GM12878 (cell line): ENCODE results near the gene FLAD1. TPM values are rescaled to one million over a fixed set of nuclear protein-coding genes. Genes with fewer than 3 reads are reported as not detected.

ENCODE experiments used
- ATAC-seq: fragments of 200-7000 bp; cut with Tn5 transposase; 3 replicates; pipeline ENCODE4 v1.9.1; 2020; ENCODE audit warnings: mild to moderate bottlenecking, moderate library complexity
- BruUV-seq: library from RNA; stranded (reverse); fragments of 400-500 nt; replicated peaks from 2 replicates; lab custom pipeline; 2021; lab: Mats Ljungman, UMichigan
- CTCF ChIA-PET: fragments of 300-600 bp; sonication (Branson Sonifier 250); formaldehyde crosslinking; extraction: SDS; loops from one replicate; lab custom pipeline; 2021; ENCODE audit warnings: inconsistent platforms; lab: Yijun Ruan, JAX
- POLR2A ChIA-PET: fragments of 350-600 bp; formaldehyde crosslinking; extraction: SDS; loops from one replicate; lab custom pipeline; 2021; ENCODE audit warnings: inconsistent platforms; lab: Charles Lee
- RAD21 ChIA-PET: fragments of 300-600 bp; sonication (Branson Sonifier 250); formaldehyde crosslinking; loops from one replicate; lab custom pipeline; 2023; ENCODE audit warnings: antibody characterized with exemption; ENCODE audit not compliant: unreplicated experiment; lab: Charles Lee
- SMC1A ChIA-PET: fragments of 300-600 bp; sonication (Branson Sonifier 250); formaldehyde crosslinking; loops from one replicate; lab custom pipeline; 2023; ENCODE audit not compliant: unreplicated experiment, uncharacterized antibody; lab: Charles Lee
- DNase-seq: peaks from one replicate; pipeline ENCODE4 v3.0.0-alpha.2; 2011; ENCODE audit warnings: low read depth, low spot score
- FAIRE-seq: peaks from 3 replicates; lab custom pipeline; 2011; peaks lifted over from hg19 to GRCh38; lab: Jason Lieb, UNC
- H2AFZ ChIP-seq: 2 replicates; pipeline ENCODE4 v1.6.0; 2011; ENCODE audit warnings: low read depth, low read length, control low read depth; ENCODE audit not compliant: control insufficient read depth
- H3K27ac ChIP-seq: 2 replicates; pipeline ENCODE4 v1.5.1; 2011; ENCODE audit warnings: control low read depth; ENCODE audit not compliant: control insufficient read depth, insufficient read depth
- H3K27me3 ChIP-seq, 2 experiments: replicated peaks in 1 of 2; 2 replicates each; pipeline versions ENCODE4 v1.6.0 to v1.6.1; 2011; ENCODE audit warnings: low read length in 1 of 2; ENCODE audit not compliant: control insufficient read depth in 2 of 2, insufficient read depth in 2 of 2
- H3K36me3 ChIP-seq, 2 experiments: 2 replicates each; pipeline ENCODE4 v1.5.1; 2011; ENCODE audit warnings: low read length in 1 of 2; ENCODE audit not compliant: control insufficient read depth in 2 of 2, insufficient read depth in 2 of 2
- H3K4me1 ChIP-seq: 2 replicates; pipeline ENCODE4 v1.6.1; 2011; ENCODE audit warnings: mild to moderate bottlenecking, low read length, moderate library complexity, mixed read lengths; ENCODE audit not compliant: control insufficient read depth, insufficient read depth
- H3K4me2 ChIP-seq: 2 replicates; pipeline ENCODE4 v1.6.0; 2011; ENCODE audit warnings: control low read depth; ENCODE audit not compliant: control insufficient read depth, insufficient read depth
- H3K4me3 ChIP-seq: fragments of 200-600 bp; sonication (generic); 2 replicates; pipeline ENCODE4 v1.5.1; 2016
- H3K79me2 ChIP-seq: 2 replicates; pipeline ENCODE4 v1.6.0; 2011; ENCODE audit warnings: low read length; ENCODE audit not compliant: control insufficient read depth, insufficient read depth
- H3K9ac ChIP-seq: 2 replicates; pipeline ENCODE4 v1.8.0; 2011; ENCODE audit warnings: low read length, control low read depth, mixed read lengths; ENCODE audit not compliant: control insufficient read depth, insufficient read depth
- H3K9me3 ChIP-seq: replicated peaks from 3 replicates; pipeline ENCODE4 v1.5.1; 2011; ENCODE audit warnings: mild to moderate bottlenecking, low read length; ENCODE audit not compliant: control insufficient read depth, insufficient read depth
- H4K20me1 ChIP-seq: 2 replicates; pipeline ENCODE4 v1.6.0; 2011; ENCODE audit not compliant: control insufficient read depth, insufficient read depth
- BACH1 ChIP-seq: fragments of 450-650 bp; IDR thresholded peaks from 2 replicates; pipeline ENCODE4 v1.6.1; 2017; ENCODE audit warnings: mild to moderate bottlenecking, borderline replicate concordance
- NFXL1 ChIP-seq: fragments of 450-650 bp; IDR thresholded peaks from 2 replicates; pipeline ENCODE4 v1.6.1; 2017; ENCODE audit warnings: antibody characterized with exemption, mild to moderate bottlenecking, borderline replicate concordance
- WGBS: methylation state at CpG from one replicate; pipeline ENCODE4 v1.1.6; 2016; ENCODE audit warnings: low lambda C conversion rate; ENCODE audit not compliant: insufficient replicate concordance, insufficient coverage; ENCODE audit errors: missing lambda C conversion rate; 5-methylcytosine and 5-hydroxymethylcytosine counted together
- in situ Hi-C: fragments of 300-500 bp; cut with MboI; formaldehyde crosslinking; loops from 9 replicates; pipeline ENCODE4 v1.14.3; 2018; ENCODE audit warnings: mixed read lengths
- intact Hi-C: fragments of 100-400 bp; cut with micrococcal nuclease; formaldehyde crosslinking; loops from one replicate; pipeline ENCODE4 v1.14.2; 2022; ENCODE audit not compliant: unreplicated experiment
- polyA plus RNA-seq, 11 experiments: library from polyadenylated mRNA; depleted of rRNA in 4 of 11; unstranded in 6 of 11; stranded (reverse) in 5 of 11; fragments of >200 nt; fragmentation: Nextera tagmentation in 4 of 11; fragmentation: Illumina TruSeq in 1 of 11; extraction: Ambion mirVana in 4 of 11; extraction: Trizol in 1 of 11; gene quantifications; 1 replicate in 1 of 11; 2 replicates in 10 of 11; pipeline versions ENCODE4 v1.2.1 to v1.2.3, GENCODE V29; 2011 to 2016; ENCODE audit warnings: inconsistent platforms in 2 of 11, missing spikeins in 2 of 11, low read depth in 1 of 11
- total RNA-seq, 4 experiments: library from RNA; depleted of rRNA in 3 of 4; stranded (reverse); fragments of >200 nt in 3 of 4; fragmentation: Illumina TruSeq in 1 of 4; extraction: Trizol in 1 of 4; gene quantifications; 2 replicates each; pipeline versions ENCODE4 v1.2.1 to v1.2.3, GENCODE V29; 2013 to 2021

The FLAD1 gene
- total and polyA plus RNA-seq, 10 of the 15 experiments (the other 5 are each of a cell fraction or from before 2014, with no cell fraction given): 22.9 to 93.4 (median 56.6) TPM

DNA sequence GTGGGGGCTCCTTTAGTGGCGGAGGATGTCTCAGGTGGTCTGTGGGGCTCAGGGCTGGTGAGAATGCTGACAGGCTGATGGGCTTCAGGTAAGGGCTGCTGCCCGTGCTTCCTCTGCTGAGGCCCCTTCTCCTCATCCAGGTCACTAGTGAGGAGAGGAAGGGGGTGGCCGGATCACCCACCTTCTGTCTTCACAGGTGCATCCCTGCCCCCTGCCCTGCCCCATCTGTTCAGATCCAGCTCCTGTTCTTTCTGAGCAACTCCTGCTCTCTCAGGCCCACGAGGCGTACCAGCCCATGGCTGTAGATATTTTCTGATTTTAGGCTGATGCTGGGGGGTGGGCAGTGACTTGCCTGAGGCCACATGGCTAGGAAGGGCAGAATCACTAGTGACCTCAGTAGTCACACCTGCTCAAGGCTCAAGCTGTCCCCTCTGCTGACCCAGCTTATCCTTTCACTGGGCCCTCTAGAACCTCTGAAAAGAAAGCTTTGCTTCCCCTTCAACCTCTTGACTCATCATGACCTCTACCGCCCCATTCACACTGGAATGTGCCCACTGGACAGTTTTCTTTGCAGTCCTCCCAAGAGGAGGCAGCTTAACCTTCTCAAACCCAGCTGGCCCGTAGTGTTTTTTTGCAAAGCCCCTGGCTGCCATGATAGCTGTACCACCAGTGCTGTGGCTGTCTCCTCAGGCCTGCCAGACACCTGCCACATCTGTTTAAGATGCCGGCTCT lies 35.6 kb downstream of the FLAD1 start:
- ChIA-PET SMC1A (interaction anchor here (0.8 to 1.6 kb wide), 6 partner anchors 27 to 70 kb away, joined by 3 to 5 read pairs (median 3); partner anchors contain the start of gene SHC1), POLR2A (interaction anchor here (1.6 to 2.8 kb wide), 3 partner anchors 15 to 83 kb away, joined by 4 to 10 read pairs (median 8); partner anchors contain the start of gene PMVK), CTCF (interaction anchor here (0.6 to 4.2 kb wide), 13 partner anchors 16 to 459 kb away, joined by 3 to 34 read pairs (median 5); partner anchors contain the start of genes KRTCAP2, PBXIP1, PMVK and SHC1), RAD21 (interaction anchor here (1.1 to 3.1 kb wide), 3 partner anchors 15 to 63 kb away, joined by 3 to 14 read pairs (median 4); partner anchors contain the start of genes PBXIP1 and ZBTB7B)
- in situ Hi-C loops (no loop called here), intact Hi-C loops (no loop called here)
- H2AFZ ChIP-seq: no peak overlapping the region
- peaks cover 19% of the 10 kb centered on the region for H3K4me1 ChIP-seq
- no peaks in the 10 kb centered on the region; the same call in 1 of the 2 replicates for H3K79me2 ChIP-seq
- H3K4me2 ChIP-seq: peak overlapping the region; percentile 35; the same call in 1 of the 2 replicates
- peaks cover 0 to 15% of the 10 kb centered on the region in 2 experiments; a peak in 2 of 4 replicates for H3K36me3 ChIP-seq
- 0 out of 2 replicates have a peak, but pooled peaks have one; percentile 17 for TF ChIP-seq BACH1
- TF ChIP-seq NFXL1: no peak
- ATAC-seq (no peak), FAIRE-seq (no peak), DNase-seq (no peak)
- H3K27me3 ChIP-seq: no peaks in the 10 kb centered on the region; a peak in 1 of 4 replicates
- WGBS: 94% methylated on average over 7 of the region's 8 CpGs
- no peak overlapping the region for H3K27ac ChIP-seq
- H3K9ac ChIP-seq: no peak overlapping the region
- H3K4me3 ChIP-seq: no peak overlapping the region
- no peaks in the 10 kb centered on the region for H4K20me1 ChIP-seq
- no TSS peak for BruUV-seq
- no peaks in the 10 kb centered on the region for H3K9me3 ChIP-seq
